NCI-H1048 (cell line): ENCODE results near the gene S1PR3.

Experiments
- DNase-seq: peaks from one replicate; lab custom pipeline; 2025; lab: John Stamatoyannopoulos, UW

S1PR3 gene

DNA sequence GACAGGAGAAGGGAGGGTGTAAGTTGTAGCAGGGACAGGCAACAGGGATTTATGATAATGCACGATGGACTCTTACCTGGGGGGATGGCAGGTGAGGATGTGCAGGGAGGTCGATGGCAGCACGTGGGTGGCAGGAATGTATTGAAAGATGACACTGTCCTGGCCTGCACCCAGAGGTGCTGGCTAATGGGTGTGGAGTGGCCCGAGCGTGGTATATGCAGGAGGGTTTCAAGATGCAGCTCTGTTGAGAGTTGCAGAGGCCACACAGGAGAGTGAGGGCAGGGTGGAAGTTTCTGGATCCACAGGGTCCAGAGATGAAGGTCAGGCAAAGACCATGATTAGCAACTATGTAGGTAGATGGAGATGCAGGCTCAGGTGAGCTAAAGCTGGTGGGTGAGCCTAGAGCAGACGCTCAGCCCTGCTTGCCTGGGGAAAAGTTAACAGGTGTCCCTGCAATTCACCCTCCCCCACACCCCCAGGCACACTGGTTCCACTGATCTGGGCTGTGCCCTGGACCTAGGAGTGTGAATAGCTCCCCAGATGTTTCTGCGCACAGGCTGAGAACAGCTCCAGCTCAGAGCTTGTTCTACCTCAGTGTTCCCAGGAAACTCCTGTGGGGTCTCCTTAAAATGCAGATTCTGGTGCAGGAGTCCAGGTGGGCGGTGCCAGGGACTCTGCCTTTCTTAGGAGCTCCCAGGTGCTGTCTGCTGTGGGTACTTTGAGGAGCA, 21.5 kb upstream of the S1PR3 start:
- DNase-seq: no peak

DNA sequence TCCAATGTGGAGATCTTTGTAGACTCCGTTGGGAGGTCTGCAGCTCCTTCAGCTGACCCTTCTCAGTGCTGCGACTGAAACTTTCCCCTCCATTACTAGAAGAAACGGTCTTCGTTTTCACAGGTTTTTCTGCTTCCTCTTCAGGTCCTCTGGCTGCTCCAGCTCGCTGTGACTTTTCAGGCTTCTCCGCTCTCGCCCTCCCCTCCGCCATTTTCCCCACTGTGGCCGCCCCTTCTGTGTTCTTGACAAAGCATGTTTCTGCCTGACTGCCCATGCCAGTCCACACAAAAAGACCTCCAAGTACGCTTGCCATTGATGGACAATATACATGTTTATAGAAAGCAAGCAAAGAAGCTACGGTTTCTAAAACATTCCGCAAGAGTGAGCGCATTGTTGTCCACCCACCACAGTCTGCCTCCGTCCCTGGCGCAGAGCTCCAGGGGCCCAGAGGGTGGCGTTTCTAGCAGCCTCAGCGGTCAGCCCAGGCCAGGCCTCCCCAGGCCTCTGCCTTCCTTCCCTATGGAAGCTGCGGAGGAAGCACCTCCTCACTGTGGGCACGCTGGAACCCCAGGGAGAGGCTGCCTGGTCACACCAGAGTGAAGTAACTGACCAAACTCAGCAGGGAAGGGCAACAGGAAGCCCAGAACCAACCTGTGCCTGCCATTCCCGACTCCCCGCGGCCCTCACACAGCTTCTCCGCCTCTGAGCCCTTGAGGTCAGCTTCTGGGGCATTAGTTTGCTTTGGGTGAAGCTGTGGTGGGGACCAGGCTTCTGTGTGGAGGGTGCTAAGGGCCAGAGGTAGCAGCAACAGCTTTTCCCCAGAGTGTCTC, 19.9 kb upstream of the S1PR3 start:
- no peak for DNase-seq

DNA sequence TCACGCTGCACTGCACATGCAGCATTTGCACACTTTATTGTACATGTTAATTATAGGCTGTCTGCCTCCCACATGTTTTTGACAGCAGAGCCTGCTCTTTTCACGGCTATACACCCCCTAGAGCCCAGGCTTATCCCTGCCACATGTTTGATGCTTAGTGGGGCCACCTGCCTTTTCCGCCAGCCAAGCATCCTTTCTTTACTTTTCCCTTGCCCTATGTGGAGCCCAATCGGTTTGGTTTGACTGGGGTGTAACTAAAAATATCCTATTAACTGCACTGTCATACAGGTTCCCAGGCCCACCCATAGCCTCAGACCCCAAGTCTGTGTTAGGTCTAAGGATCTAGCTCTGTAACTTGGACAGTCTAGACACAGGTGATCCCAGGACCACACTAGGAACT, 18.9 kb upstream of the S1PR3 start:
- DNase-seq: no peak

DNA sequence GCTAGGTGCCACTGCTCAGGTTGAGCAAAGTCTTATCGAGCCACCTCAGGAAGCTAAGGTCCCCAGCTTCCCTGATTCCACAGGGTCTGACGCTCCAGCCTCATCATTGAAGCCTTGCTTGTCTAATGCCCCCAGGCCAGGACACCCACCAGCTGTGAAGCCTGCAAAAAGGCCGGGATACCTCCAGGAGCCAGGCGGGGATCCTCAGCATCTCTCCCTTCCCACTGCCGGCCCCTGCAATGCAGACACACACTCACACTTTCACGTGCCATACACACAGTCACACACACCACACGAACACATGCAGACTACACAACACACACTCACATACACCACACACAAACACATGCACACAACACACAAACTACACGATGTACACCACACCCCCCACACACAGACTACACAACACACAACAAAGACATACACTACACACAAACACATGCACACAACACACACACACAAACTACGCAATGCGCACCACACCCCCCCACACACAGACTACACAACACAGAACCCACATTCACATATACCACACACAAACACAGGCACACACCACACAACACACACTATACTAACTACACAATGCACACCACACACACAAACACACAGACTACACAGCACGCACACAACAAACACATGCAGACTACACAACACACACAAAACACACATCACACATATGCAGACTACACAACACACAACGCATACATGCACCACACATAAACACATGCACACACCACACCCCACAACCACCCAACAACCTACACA, 17.8 kb upstream of the S1PR3 start:
- DNase-seq: no peak

DNA sequence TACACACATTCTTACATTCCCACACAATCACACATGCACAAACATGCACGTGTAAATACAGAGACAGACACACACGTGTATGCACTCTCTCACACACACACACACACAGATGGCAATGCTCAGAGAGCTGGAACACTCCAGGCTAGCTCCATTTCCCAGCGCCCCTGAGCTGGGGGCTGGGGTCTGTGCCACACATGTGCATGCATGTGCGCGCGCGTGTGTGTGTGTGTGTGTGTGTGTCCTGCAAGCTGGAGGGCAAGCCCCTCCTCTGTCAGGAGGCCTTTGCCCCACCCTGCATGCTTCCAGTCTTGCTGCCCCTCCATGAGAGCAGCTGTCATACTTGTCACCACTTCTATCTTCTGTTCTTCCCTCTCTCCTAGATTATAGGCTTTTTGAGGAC, 16.6 kb upstream of the S1PR3 start:
- DNase-seq: no peak

DNA sequence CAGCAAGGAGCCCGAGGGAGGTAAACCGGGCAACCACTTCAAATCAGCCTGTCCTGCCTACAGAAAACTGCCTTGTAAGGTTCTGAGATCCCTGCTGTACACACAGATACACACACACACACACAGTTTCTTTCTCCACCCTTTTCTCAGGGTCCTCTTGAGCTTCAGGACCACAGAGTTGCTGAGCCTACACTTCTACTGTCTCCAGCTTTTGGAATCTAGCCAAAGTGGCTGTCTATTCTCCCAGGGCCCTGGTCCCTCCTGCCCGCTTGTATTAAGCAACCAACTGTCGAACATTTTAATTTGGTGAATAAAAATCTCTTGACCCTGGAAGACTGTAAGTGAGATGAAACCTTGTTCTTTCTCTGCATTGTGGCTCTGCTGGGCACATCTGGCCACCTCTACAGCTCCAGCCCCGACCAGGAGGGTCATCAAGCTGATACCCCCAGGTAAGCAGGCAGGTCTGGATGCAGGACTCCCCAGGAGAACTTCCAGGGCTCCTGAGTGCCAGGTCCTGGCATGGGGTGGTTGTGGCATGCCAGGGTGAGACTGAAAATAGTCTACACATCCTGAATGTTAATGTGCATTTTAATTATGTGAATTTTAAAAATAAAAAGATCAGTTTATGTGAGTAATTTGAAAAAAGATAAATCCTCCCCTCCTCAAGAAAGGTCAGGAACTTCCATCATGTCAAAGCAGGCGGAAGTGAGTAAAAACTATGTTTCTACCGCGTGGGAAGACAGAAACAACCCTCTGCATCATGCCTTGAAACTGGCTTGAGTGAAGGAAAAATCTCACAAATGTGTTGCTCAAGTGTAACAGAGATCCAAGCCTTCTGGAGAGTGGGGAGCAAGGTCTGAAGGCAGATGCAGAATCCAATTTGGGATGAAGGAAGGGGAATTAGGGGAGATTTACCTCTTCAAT, 15.0 kb upstream of the S1PR3 start:
- DNase-seq: no peak

DNA sequence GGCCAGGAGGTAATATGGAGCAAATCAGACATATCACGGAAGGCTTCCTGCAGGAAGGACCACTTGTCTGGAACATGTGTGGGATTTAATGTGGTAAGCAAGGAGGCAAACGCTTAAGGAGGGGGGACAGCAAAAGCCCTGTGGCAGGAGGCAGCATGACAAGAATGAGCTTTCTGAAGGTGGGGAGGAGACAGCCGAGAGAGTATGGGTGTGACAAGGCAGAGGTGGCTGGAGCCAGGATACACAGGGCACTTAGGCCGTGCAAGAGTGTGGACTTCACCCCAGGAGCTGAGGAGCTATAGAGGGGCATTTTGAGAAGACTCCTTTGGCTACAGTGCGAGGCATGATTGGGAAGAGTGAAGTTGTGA, 14.4 kb upstream of the S1PR3 start:
- no peak for DNase-seq

DNA sequence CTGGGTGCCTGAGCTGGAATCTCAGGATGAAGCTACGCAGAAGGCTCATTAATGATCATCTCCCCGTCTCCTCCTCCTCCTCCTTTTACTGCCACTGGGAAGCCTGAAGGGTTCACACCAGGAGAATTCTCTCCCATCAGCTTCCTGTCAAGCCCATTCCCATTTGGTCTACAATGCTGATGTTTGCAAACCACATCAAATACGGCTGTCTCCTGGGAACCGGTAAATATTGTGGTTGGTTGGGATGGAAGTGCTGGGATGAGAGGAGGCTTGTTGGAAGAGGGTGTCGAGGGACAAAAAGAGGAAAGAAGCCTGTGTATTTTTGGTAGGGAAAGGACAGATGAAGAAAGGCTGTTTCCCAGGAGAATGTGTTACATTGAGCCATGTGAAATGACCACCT, 13.2 kb upstream of the S1PR3 start:
- DNase-seq: no peak

DNA sequence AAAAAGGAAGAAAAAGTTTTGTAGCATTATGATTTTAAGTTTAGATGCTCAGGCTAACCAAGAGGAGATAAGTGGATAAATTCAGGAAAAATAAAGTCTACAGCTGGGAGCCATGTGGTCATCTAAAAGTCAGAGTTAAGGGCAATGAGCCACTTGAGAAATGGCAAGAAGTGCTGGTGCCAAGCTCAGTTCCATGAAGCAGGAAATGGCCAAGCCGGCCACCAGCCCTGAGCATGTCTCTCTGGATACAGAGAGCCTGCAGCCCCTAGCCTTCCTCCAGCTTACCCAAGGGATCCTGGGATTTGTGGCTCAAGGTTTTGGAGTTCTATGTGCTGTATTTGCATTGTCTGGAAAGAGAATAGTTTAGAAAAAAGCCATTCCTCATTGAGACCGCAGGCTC, 12.2 kb upstream of the S1PR3 start:
- DNase-seq: no peak

DNA sequence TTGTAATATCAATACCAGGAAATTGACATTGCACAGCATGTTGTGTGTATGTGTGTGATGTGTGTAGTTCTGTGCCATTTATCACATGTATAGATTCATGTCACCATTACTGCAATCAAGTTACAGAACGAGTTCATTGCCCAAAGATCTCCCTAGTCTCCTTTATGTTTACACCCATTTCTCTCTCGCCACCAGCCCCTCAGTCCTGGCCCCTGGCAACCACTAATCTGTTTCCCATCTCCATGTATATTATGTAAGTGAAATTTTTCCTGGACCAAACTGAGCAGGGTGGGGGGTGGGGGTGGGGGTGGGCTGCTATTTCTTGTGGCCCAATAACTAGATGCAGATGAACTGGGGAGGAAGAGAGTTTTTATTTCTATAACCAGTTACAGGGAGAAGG, 11.5 kb upstream of the S1PR3 start:
- DNase-seq: no peak

DNA sequence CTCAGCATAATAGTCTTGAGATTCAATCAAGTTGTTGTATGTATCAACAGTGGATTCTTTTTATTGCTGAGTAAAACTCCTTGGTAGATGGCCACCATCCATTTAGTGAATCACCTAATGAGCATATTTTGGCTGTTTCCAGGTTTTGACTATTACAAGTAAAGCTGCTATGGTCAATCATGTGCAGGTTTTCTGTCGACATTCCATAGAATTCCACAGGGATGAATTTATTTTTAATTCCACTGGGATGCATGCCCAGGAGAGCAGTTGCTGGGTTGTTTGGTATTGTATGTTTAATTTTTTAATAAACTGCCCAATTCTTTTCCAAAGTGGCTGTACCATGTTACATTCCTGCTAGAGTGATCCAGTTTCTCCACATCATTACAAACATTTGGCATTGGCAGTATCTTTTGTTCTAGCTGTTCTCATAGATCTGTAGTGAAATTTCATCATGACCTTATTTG, 10.5 kb upstream of the S1PR3 start:
- no peak for DNase-seq

DNA sequence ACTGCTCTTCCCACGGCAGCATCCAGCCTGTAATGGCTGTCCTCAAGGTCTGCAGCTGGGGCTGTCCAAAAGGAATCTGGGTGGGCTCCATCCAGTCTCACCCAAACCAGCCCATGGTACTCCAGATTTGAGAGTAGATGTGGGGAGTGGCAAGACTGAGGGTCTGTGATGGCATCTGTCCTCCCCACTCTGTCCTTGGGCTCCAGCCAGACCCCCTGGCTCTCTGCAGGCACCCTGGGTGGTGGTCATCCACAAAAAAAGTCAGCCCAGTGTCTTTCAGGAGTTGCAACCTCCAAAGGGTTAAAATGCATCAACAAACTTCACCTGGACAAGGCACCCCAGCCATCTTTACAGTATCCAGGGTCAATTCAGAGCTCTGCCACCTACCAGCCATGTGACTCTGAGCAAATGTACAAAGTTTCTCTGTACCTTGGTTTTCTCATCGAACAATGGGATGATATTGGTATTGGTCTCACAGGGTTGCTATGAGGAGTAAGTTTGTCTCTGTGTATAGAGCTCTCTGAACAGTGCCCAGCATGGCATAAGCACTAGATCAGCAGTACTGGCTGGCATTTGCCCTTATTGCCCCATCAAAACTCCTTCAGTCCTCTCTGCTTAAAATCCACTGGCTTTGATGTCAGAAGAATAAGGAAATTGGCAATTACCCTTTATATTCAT, 7.3 kb upstream of the S1PR3 start:
- no peak for DNase-seq

DNA sequence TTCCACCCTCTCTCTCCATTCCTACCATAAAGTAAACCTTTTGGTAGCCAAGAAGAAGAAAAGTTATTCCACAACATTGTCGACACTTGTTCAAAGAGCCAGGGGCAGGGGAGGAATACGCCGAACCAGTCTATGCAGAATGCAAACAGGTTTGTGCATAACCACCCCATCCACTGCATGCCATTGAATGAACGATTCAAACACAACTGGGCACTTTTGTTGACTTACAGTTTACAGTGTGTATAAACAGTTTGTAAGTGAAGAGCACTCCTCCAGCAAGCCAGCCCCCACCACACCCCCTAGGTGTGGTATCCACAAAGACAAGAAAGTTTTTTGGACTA, 6.8 kb upstream of the S1PR3 start:
- no peak for DNase-seq

DNA sequence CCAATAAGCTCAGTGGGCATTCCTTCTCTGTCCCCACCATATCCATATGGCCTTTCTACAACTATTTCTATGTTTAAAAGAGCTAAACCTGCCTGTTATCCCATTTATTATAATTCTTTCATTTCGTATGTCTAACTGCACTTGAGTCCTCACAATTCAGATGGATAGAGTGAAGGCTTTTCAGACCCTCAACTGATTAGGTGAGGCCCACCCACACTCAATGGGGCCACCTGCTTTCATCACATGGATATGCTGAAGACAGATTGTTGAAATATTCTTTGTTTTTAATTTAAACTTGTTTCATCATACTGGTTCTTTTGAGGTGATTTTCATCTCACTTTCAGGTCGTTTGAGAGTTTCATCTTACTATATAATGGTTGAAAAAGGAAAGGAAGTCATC, 5.7 kb upstream of the S1PR3 start:
- DNase-seq: no peak

DNA sequence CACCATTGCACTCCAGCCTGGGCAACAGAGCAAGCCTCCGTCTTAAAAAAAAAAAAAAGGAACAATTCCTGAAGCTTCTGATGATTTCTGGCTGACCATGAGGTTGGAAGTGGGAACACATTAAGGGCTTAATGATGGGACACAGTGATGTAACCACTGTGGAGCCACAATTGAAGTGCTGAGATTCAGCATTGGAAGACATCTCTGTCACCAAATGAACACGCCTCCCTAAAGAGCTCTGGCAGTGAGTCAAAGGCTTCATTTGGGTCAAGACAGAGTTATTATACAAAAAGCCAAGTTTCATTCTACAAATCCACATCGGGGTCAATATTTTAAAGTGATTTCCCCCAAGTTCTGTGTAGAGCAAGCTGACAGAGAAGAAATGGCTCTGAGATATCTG, 4.5 kb upstream of the S1PR3 start:
- DNase-seq: no peak

DNA sequence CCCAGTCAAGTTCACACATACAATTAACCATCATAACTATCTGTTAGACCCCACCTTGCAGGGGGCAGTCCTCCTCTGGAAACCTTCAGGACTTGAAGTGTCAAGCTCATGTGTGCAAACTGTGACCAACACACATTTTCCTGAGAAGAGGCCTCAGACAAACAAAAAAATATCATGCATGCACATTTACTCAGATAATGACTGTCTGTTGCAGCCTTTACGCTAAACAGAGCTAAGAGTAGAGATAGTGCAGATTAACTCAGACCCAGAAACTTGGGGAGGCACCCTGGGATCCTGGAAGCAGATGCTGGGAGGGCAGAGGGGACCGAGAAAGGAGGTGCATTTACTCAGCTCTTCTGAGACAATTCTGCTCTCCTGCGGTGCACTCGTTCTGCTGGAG, 3.6 kb upstream of the S1PR3 start:
- no peak for DNase-seq

DNA sequence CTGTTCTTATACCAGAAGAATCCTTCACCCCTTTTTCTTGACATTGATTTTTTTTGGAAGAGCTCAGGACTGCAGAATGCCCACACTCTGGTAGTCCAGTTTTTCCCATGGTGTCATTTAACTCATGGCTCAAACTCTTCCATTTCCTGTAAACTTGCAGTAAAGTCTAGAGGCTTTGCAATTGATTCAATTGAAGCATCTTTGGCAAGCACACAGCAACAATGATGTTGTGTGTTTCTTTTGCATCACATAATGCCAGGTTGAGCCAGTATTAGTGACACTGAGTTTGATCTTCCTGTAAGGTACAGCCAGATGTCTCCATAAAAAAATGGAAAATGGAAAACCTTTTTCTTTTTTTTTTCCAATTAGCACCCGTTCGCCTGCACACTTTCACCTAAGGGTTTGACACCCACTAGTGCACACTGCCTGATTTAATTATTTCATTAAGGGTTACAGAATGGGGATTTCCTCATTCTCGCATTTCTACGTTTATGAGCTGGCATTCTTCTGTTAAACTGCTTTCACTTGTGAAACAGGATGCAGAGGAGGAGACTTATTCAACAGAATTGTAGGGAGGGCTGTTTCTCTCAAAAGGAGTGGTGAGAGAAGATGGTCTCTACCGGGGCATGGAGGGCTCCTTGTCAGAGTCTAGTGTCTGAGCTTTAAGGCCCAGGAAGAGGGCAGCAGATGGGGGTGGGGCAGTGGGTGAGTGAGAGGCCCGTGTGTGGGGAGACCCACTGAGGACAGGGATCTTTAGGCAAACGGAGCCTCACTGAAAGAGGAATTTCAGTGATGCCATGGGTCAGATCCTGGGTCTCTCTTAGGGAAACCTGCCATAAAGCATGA, 2.2 kb upstream of the S1PR3 start:
- no peak for DNase-seq

DNA sequence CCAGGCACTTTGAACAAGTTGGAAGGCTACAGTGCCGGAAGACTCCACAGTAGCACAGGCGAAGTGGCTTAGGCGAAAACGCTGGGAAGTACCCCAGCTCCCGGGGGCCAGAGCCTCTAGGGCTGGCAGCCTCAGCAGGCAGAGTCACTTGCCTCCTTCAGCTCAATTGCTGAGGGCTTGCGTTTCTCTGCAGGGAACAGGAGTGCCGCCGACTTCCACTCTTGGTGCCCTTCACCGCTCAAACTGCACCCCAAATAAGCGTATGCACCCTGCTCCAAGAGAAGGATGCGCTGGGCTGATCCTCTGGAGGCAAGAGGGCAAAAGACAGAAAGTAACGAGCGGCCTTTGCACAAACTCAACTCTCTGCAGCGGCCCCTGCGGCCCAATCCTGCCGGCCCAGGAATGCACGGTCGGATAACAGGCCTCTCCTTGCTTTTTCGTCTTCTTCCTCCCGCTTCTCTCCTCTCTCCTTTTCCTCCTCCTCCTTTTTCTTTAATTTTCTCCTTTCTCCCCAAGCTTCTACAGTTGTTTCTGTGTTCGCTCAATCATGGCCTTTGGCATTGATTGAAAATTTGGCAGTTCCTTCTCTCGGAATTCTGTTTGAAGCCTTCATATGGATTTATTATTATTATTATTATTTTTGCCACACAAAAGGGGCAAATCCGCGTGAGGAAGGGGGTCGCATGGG, 1.1 kb upstream of the S1PR3 start:
- DNase-seq: no peak

DNA sequence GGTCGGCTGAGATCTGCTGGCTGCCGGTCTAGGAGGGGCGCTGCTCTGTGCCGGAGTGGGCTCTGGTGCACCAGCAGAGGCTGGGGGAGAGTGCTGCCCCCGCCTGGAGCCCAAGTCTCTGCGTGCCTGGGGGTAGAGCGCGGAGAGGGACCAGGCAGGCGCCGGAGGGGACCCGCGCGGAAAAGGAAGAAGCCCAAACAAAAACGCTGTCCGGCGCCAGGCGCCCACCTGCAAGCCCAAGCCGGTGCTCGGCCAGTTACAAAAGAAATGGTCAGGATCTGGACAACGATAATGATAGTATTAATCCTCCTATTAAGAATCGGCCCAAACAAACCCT, 571 bp upstream of the S1PR3 start:
- no peak for DNase-seq

DNA sequence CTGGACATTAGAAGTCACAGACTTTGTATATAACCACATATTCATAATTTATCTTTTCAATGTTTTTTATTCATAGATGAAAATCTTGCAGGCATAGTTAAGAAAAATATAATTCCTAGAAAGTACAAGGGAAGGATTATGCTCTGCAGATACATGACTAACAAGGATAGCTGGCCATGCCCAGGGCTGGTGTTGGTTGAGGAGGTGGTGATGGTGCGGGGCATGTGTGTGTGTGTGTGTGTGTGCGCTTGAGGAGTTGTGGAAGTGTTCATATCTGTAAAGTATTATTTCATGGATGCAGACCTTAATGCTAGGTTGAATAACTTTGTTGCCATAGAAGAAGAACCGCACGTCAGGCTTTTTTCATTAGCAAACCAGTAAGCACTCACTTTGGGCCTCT, 1.3 kb downstream of the S1PR3 start:
- DNase-seq: no peak
